Measurements from ENCODE around the gene SMOC2.

DNA sequence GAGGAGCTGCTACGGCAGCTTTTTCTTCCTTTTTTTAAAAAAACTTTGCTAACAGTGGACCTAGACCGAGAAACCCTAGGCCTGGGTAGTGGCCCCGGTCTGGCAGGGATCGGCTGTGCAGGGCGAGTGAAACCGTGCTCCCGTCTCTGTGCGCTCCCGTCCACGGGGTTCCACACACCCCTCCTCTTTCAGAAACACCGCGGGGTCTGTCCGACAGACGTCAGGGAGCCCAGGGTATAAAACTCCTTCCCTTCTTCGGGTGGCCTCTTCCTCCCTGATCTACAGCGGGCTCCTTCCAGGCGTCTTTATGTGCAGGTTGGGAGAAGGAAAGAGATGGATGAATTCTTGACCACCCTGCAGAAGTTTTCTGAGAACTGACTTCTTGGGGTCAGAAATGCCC is 27.1 kb upstream of the SMOC2 start:
- TF ChIP-seq, protein P1, sequence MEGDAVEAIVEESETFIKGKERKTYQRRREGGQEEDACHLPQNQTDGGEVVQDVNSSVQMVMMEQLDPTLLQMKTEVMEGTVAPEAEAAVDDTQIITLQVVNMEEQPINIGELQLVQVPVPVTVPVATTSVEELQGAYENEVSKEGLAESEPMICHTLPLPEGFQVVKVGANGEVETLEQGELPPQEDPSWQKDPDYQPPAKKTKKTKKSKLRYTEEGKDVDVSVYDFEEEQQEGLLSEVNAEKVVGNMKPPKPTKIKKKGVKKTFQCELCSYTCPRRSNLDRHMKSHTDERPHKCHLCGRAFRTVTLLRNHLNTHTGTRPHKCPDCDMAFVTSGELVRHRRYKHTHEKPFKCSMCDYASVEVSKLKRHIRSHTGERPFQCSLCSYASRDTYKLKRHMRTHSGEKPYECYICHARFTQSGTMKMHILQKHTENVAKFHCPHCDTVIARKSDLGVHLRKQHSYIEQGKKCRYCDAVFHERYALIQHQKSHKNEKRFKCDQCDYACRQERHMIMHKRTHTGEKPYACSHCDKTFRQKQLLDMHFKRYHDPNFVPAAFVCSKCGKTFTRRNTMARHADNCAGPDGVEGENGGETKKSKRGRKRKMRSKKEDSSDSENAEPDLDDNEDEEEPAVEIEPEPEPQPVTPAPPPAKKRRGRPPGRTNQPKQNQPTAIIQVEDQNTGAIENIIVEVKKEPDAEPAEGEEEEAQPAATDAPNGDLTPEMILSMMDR (IDR thresholded peaks at IDR 0.05; ENCODE audit: poor library complexity): no peak
- TF ChIP-seq EZH2 (IDR thresholded peaks at IDR 0.05; ENCODE audit: borderline replicate concordance) (no peak), EZH2phosphoT487 (IDR thresholded peaks at IDR 0.05; ENCODE audit: low read depth, severe bottlenecking, unreplicated experiment) (no peak)
